ENCODE measurements around the gene LRRIQ1. TPM values are rescaled to one million over a fixed set of nuclear protein-coding genes. Genes with fewer than 3 reads are reported as not detected.

The LRRIQ1 gene
- total and polyA plus RNA-seq, 4 donors = 0.19 to 0.99 TPM; not detected in 2

GRCh38 chr12:85072826-85073225 is 36.7 kb downstream of the LRRIQ1 start:
- ATAC-seq (ENCODE audit: low FRiP score) = no peak
- intact Hi-C loops (cut with DNase I) = no loop called here
- no peaks in the 10 kb centered on the region for H3K36me3 ChIP-seq (ENCODE audit: control insufficient read depth in 1 of 2, insufficient read depth in 2 of 2, low read length in 1 of 2)
- no peaks in the 10 kb centered on the region for H3K9me3 ChIP-seq (ENCODE audit: control insufficient read depth, low read length)
- no peak overlapping the region for H3K4me3 ChIP-seq (ENCODE audit: low read length in 2 of 2)
- no peak overlapping the region for H3K27ac ChIP-seq (ENCODE audit: low read depth in 1 of 2, low read length in 2 of 2)
- no peaks in the 10 kb centered on the region for H3K4me1 ChIP-seq (ENCODE audit: control insufficient read depth in 1 of 2, insufficient read depth in 2 of 2, low read length in 2 of 2)
- no peak for DNase-seq
- WGBS, 2 donors = 74 to 84% methylated on average over 1 of the region's 1 CpG
- no peaks in the 10 kb centered on the region for H3K27me3 ChIP-seq (ENCODE audit: control insufficient read depth in 1 of 2, insufficient read depth in 2 of 2, low read length in 1 of 2)

- intact Hi-C loops (cut with DNase I) = loop anchor here in 1 of 2 donors (5.0 kb wide), 1 partner anchor 370 kb away; no protein-coding TSS in a partner anchor
- 0 to 1% methylated on average over 1 of the region's 1 CpG for WGBS, 2 donors
- Histone ChIP-seq H3K27me3 (ENCODE audit: control insufficient read depth in 1 of 2, insufficient read depth in 2 of 2, low read length in 1 of 2) (no peaks in the 10 kb centered on the region), H3K36me3 (ENCODE audit: control insufficient read depth in 1 of 2, insufficient read depth in 2 of 2, low read length in 1 of 2) (no peaks in the 10 kb centered on the region), H3K4me1 (ENCODE audit: control insufficient read depth in 1 of 2, insufficient read depth in 2 of 2, low read length in 2 of 2) (no peaks in the 10 kb centered on the region), H3K27ac (ENCODE audit: low read depth in 1 of 2, low read length in 2 of 2) (no peak overlapping the region), H3K4me3 (ENCODE audit: low read length in 2 of 2) (no peak overlapping the region), H3K9me3 (ENCODE audit: control insufficient read depth, low read length) (no peaks in the 10 kb centered on the region)
- DNase-seq = no peak
- ATAC-seq (ENCODE audit: low FRiP score) = peak; percentile 66
Observed at GRCh38 chr12:85076688-85077430, 40.7 kb downstream of the LRRIQ1 start.

GRCh38 chr12:85085066-85085465 is 48.9 kb downstream of the LRRIQ1 start:
- intact Hi-C loops (cut with DNase I) = no loop called here
- Histone ChIP-seq H3K9me3 (ENCODE audit: control insufficient read depth, low read length) (peaks cover 2% of the 10 kb centered on the region), H3K4me1 (ENCODE audit: control insufficient read depth in 1 of 2, insufficient read depth in 2 of 2, low read length in 2 of 2) (no peaks in the 10 kb centered on the region), H3K27ac (ENCODE audit: low read depth in 1 of 2, low read length in 2 of 2) (no peak overlapping the region), H3K27me3 (ENCODE audit: control insufficient read depth in 1 of 2, insufficient read depth in 2 of 2, low read length in 1 of 2) (no peaks in the 10 kb centered on the region), H3K4me3 (ENCODE audit: low read length in 2 of 2) (no peak overlapping the region), H3K36me3 (ENCODE audit: control insufficient read depth in 1 of 2, insufficient read depth in 2 of 2, low read length in 1 of 2) (no peaks in the 10 kb centered on the region)
- ATAC-seq (ENCODE audit: low FRiP score) = no peak
- no peak for DNase-seq
- WGBS, 2 donors = 84 to 87% methylated on average over 5 of the region's 5 CpGs

GRCh38 chr12:85089792-85090191 is 53.6 kb downstream of the LRRIQ1 start:
- DNase-seq (no peak), ATAC-seq (ENCODE audit: low FRiP score) (no peak)
- H3K4me1 ChIP-seq (ENCODE audit: control insufficient read depth in 1 of 2, insufficient read depth in 2 of 2, low read length in 2 of 2) = no peaks in the 10 kb centered on the region
- H3K4me3 ChIP-seq (ENCODE audit: low read length in 2 of 2) = no peak overlapping the region
- 73 to 74% methylated on average over 5 of the region's 5 CpGs for WGBS, 2 donors
- H3K27me3 ChIP-seq (ENCODE audit: control insufficient read depth in 1 of 2, insufficient read depth in 2 of 2, low read length in 1 of 2) = no peaks in the 10 kb centered on the region
- no peaks in the 10 kb centered on the region for H3K36me3 ChIP-seq (ENCODE audit: control insufficient read depth in 1 of 2, insufficient read depth in 2 of 2, low read length in 1 of 2)
- intact Hi-C loops (cut with DNase I) = no loop called here
- no peak overlapping the region for H3K27ac ChIP-seq (ENCODE audit: low read depth in 1 of 2, low read length in 2 of 2)
- H3K9me3 ChIP-seq (ENCODE audit: control insufficient read depth, low read length) = peaks cover 2% of the 10 kb centered on the region

- no peaks in the 10 kb centered on the region for H3K27me3 ChIP-seq (ENCODE audit: control insufficient read depth in 1 of 2, insufficient read depth in 2 of 2, low read length in 1 of 2)
- H3K27ac ChIP-seq (ENCODE audit: low read depth in 1 of 2, low read length in 2 of 2) = no peak overlapping the region
- no peaks in the 10 kb centered on the region for H3K9me3 ChIP-seq (ENCODE audit: control insufficient read depth, low read length)
- WGBS, 2 donors = 48 to 94% methylated on average over 2 of the region's 2 CpGs
- no peaks in the 10 kb centered on the region for H3K36me3 ChIP-seq (ENCODE audit: control insufficient read depth in 1 of 2, insufficient read depth in 2 of 2, low read length in 1 of 2)
- intact Hi-C loops (cut with DNase I) = no loop called here
- no peak overlapping the region for H3K4me3 ChIP-seq (ENCODE audit: low read length in 2 of 2)
- DNase-seq = no peak
- H3K4me1 ChIP-seq (ENCODE audit: control insufficient read depth in 1 of 2, insufficient read depth in 2 of 2, low read length in 2 of 2) = no peaks in the 10 kb centered on the region
- ATAC-seq (ENCODE audit: low FRiP score) = no peak
Observed at GRCh38 chr12:85092814-85093370, 56.7 kb downstream of the LRRIQ1 start.

GRCh38 chr12:85095501-85095900 is 59.4 kb downstream of the LRRIQ1 start:
- Histone ChIP-seq H3K9me3 (ENCODE audit: control insufficient read depth, low read length) (no peaks in the 10 kb centered on the region), H3K27ac (ENCODE audit: low read depth in 1 of 2, low read length in 2 of 2) (no peak overlapping the region), H3K27me3 (ENCODE audit: control insufficient read depth in 1 of 2, insufficient read depth in 2 of 2, low read length in 1 of 2) (no peaks in the 10 kb centered on the region), H3K36me3 (ENCODE audit: control insufficient read depth in 1 of 2, insufficient read depth in 2 of 2, low read length in 1 of 2) (no peaks in the 10 kb centered on the region), H3K4me3 (ENCODE audit: low read length in 2 of 2) (no peak overlapping the region), H3K4me1 (ENCODE audit: control insufficient read depth in 1 of 2, insufficient read depth in 2 of 2, low read length in 2 of 2) (no peaks in the 10 kb centered on the region)
- DNase-seq (no peak), ATAC-seq (ENCODE audit: low FRiP score) (no peak)
- intact Hi-C loops (cut with DNase I) = no loop called here

- 82 to 90% methylated on average over 6 of the region's 6 CpGs for WGBS, 2 donors
- H3K9me3 ChIP-seq (ENCODE audit: control insufficient read depth, low read length) = no peaks in the 10 kb centered on the region
- no peak overlapping the region for H3K27ac ChIP-seq (ENCODE audit: low read depth in 1 of 2, low read length in 2 of 2)
- ATAC-seq (ENCODE audit: low FRiP score) (no peak), DNase-seq (no peak)
- peaks cover 0 to 1% of the 10 kb centered on the region in 2 donors for H3K27me3 ChIP-seq (ENCODE audit: control insufficient read depth in 1 of 2, insufficient read depth in 2 of 2, low read length in 1 of 2)
- no peaks in the 10 kb centered on the region for H3K36me3 ChIP-seq (ENCODE audit: control insufficient read depth in 1 of 2, insufficient read depth in 2 of 2, low read length in 1 of 2)
- intact Hi-C loops (cut with DNase I) = no loop called here
- H3K4me3 ChIP-seq (ENCODE audit: low read length in 2 of 2) = no peak overlapping the region
- no peaks in the 10 kb centered on the region for H3K4me1 ChIP-seq (ENCODE audit: control insufficient read depth in 1 of 2, insufficient read depth in 2 of 2, low read length in 2 of 2)
Observed at GRCh38 chr12:85130646-85131045, 94.5 kb downstream of the LRRIQ1 start.

- 91 to 97% methylated on average over 1 of the region's 1 CpG for WGBS, 2 donors
Observed at GRCh38 chr12:85138833-85139232, 102.7 kb downstream of the LRRIQ1 start.

GRCh38 chr12:85147331-85147730 is 111.2 kb downstream of the LRRIQ1 start:
- 90 to 97% methylated on average over 1 of the region's 1 CpG for WGBS, 2 donors
- no peaks in the 10 kb centered on the region for H3K27me3 ChIP-seq (ENCODE audit: control insufficient read depth in 1 of 2, insufficient read depth in 2 of 2, low read length in 1 of 2)

More at GRCh38 chr12:85138833-85139232, 102.7 kb downstream of the LRRIQ1 start:
- peaks cover 0 to under 1% of the 10 kb centered on the region in 2 donors for H3K27me3 ChIP-seq (ENCODE audit: control insufficient read depth in 1 of 2, insufficient read depth in 2 of 2, low read length in 1 of 2)
- DNase-seq = no peak
- no peaks in the 10 kb centered on the region for H3K9me3 ChIP-seq (ENCODE audit: control insufficient read depth, low read length)
- no peak overlapping the region for H3K27ac ChIP-seq (ENCODE audit: low read depth in 1 of 2, low read length in 2 of 2)
- no peaks in the 10 kb centered on the region for H3K4me1 ChIP-seq (ENCODE audit: control insufficient read depth in 1 of 2, insufficient read depth in 2 of 2, low read length in 2 of 2)
- intact Hi-C loops (cut with DNase I) = no loop called here
- ATAC-seq (ENCODE audit: low FRiP score) = no peak
- no peaks in the 10 kb centered on the region for H3K36me3 ChIP-seq (ENCODE audit: control insufficient read depth in 1 of 2, insufficient read depth in 2 of 2, low read length in 1 of 2)
- no peak overlapping the region for H3K4me3 ChIP-seq (ENCODE audit: low read length in 2 of 2)

More at GRCh38 chr12:85147331-85147730, 111.2 kb downstream of the LRRIQ1 start:
- Histone ChIP-seq H3K27ac (ENCODE audit: low read depth in 1 of 2, low read length in 2 of 2) (no peak overlapping the region), H3K9me3 (ENCODE audit: control insufficient read depth, low read length) (no peaks in the 10 kb centered on the region), H3K4me1 (ENCODE audit: control insufficient read depth in 1 of 2, insufficient read depth in 2 of 2, low read length in 2 of 2) (no peaks in the 10 kb centered on the region), H3K36me3 (ENCODE audit: control insufficient read depth in 1 of 2, insufficient read depth in 2 of 2, low read length in 1 of 2) (no peaks in the 10 kb centered on the region), H3K4me3 (ENCODE audit: low read length in 2 of 2) (no peak overlapping the region)
- ATAC-seq (ENCODE audit: low FRiP score) = no peak
- intact Hi-C loops (cut with DNase I) = no loop called here
- DNase-seq = no peak
